GM12878 (cell line): ENCODE results near the gene RAB3C. TPM values are rescaled to one million over a fixed set of nuclear protein-coding genes. Genes with fewer than 3 reads are reported as not detected.

Experiments
- ATAC-seq: fragments of 200-7000 bp; cut with Tn5 transposase; 3 replicates; pipeline ENCODE4 v1.9.1; 2020; ENCODE audit warnings: mild to moderate bottlenecking, moderate library complexity
- BruUV-seq: library from RNA; stranded (reverse); fragments of 400-500 nt; replicated peaks from 2 replicates; lab custom pipeline; 2021; lab: Mats Ljungman, UMichigan
- CTCF ChIA-PET: fragments of 300-600 bp; sonication (Branson Sonifier 250); formaldehyde crosslinking; extraction: SDS; loops from one replicate; lab custom pipeline; 2021; ENCODE audit warnings: inconsistent platforms; lab: Yijun Ruan, JAX
- POLR2A ChIA-PET: fragments of 350-600 bp; formaldehyde crosslinking; extraction: SDS; loops from one replicate; lab custom pipeline; 2021; ENCODE audit warnings: inconsistent platforms; lab: Charles Lee
- RAD21 ChIA-PET: fragments of 300-600 bp; sonication (Branson Sonifier 250); formaldehyde crosslinking; loops from one replicate; lab custom pipeline; 2023; ENCODE audit warnings: antibody characterized with exemption; ENCODE audit not compliant: unreplicated experiment; lab: Charles Lee
- SMC1A ChIA-PET: fragments of 300-600 bp; sonication (Branson Sonifier 250); formaldehyde crosslinking; loops from one replicate; lab custom pipeline; 2023; ENCODE audit not compliant: unreplicated experiment, uncharacterized antibody; lab: Charles Lee
- DNase-seq: peaks from one replicate; pipeline ENCODE4 v3.0.0-alpha.2; 2011; ENCODE audit warnings: low read depth, low spot score
- FAIRE-seq: peaks from 3 replicates; lab custom pipeline; 2011; peaks lifted over from hg19 to GRCh38; lab: Jason Lieb, UNC
- H2AFZ ChIP-seq: 2 replicates; pipeline ENCODE4 v1.6.0; 2011; ENCODE audit warnings: low read depth, low read length, control low read depth; ENCODE audit not compliant: control insufficient read depth
- H3K27ac ChIP-seq: 2 replicates; pipeline ENCODE4 v1.5.1; 2011; ENCODE audit warnings: control low read depth; ENCODE audit not compliant: control insufficient read depth, insufficient read depth
- H3K27me3 ChIP-seq, 2 experiments: replicated peaks in 1 of 2; 2 replicates each; pipeline versions ENCODE4 v1.6.0 to v1.6.1; 2011; ENCODE audit warnings: low read length in 1 of 2; ENCODE audit not compliant: control insufficient read depth in 2 of 2, insufficient read depth in 2 of 2
- H3K36me3 ChIP-seq, 2 experiments: 2 replicates each; pipeline ENCODE4 v1.5.1; 2011; ENCODE audit warnings: low read length in 1 of 2; ENCODE audit not compliant: control insufficient read depth in 2 of 2, insufficient read depth in 2 of 2
- H3K4me1 ChIP-seq: 2 replicates; pipeline ENCODE4 v1.6.1; 2011; ENCODE audit warnings: mild to moderate bottlenecking, low read length, moderate library complexity, mixed read lengths; ENCODE audit not compliant: control insufficient read depth, insufficient read depth
- H3K4me2 ChIP-seq: 2 replicates; pipeline ENCODE4 v1.6.0; 2011; ENCODE audit warnings: control low read depth; ENCODE audit not compliant: control insufficient read depth, insufficient read depth
- H3K4me3 ChIP-seq: fragments of 200-600 bp; sonication (generic); 2 replicates; pipeline ENCODE4 v1.5.1; 2016
- H3K79me2 ChIP-seq: 2 replicates; pipeline ENCODE4 v1.6.0; 2011; ENCODE audit warnings: low read length; ENCODE audit not compliant: control insufficient read depth, insufficient read depth
- H3K9ac ChIP-seq: 2 replicates; pipeline ENCODE4 v1.8.0; 2011; ENCODE audit warnings: low read length, control low read depth, mixed read lengths; ENCODE audit not compliant: control insufficient read depth, insufficient read depth
- H3K9me3 ChIP-seq: replicated peaks from 3 replicates; pipeline ENCODE4 v1.5.1; 2011; ENCODE audit warnings: mild to moderate bottlenecking, low read length; ENCODE audit not compliant: control insufficient read depth, insufficient read depth
- H4K20me1 ChIP-seq: 2 replicates; pipeline ENCODE4 v1.6.0; 2011; ENCODE audit not compliant: control insufficient read depth, insufficient read depth
- IRF5 ChIP-seq: fragments of 450-650 bp; IDR thresholded peaks from 2 replicates; pipeline ENCODE4 v1.6.1; 2017; ENCODE audit warnings: borderline replicate concordance
- KDM1A ChIP-seq: fragments of 200-600 bp; sonication (generic); IDR thresholded peaks from 2 replicates; pipeline ENCODE4 v1.6.1; 2016; ENCODE audit warnings: borderline replicate concordance
- PAX8 ChIP-seq: fragments of 450-650 bp; IDR thresholded peaks from 2 replicates; pipeline ENCODE4 v1.6.1; 2017; ENCODE audit warnings: mild to moderate bottlenecking, moderate library complexity
- PML ChIP-seq: IDR thresholded peaks from 2 replicates; pipeline ENCODE4 v1.6.1; 2012; ENCODE audit warnings: low read length, inconsistent platforms
- WGBS: methylation state at CpG from one replicate; pipeline ENCODE4 v1.1.6; 2016; ENCODE audit warnings: low lambda C conversion rate; ENCODE audit not compliant: insufficient replicate concordance, insufficient coverage; ENCODE audit errors: missing lambda C conversion rate; 5-methylcytosine and 5-hydroxymethylcytosine counted together
- in situ Hi-C: fragments of 300-500 bp; cut with MboI; formaldehyde crosslinking; loops from 9 replicates; pipeline ENCODE4 v1.14.3; 2018; ENCODE audit warnings: mixed read lengths
- intact Hi-C: fragments of 100-400 bp; cut with micrococcal nuclease; formaldehyde crosslinking; loops from one replicate; pipeline ENCODE4 v1.14.2; 2022; ENCODE audit not compliant: unreplicated experiment
- polyA plus RNA-seq, 11 experiments: library from polyadenylated mRNA; depleted of rRNA in 4 of 11; unstranded in 6 of 11; stranded (reverse) in 5 of 11; fragments of >200 nt; fragmentation: Nextera tagmentation in 4 of 11; fragmentation: Illumina TruSeq in 1 of 11; extraction: Ambion mirVana in 4 of 11; extraction: Trizol in 1 of 11; gene quantifications; 1 replicate in 1 of 11; 2 replicates in 10 of 11; pipeline versions ENCODE4 v1.2.1 to v1.2.3, GENCODE V29; 2011 to 2016; ENCODE audit warnings: inconsistent platforms in 2 of 11, missing spikeins in 2 of 11, low read depth in 1 of 11
- total RNA-seq, 4 experiments: library from RNA; depleted of rRNA in 3 of 4; stranded (reverse); fragments of >200 nt in 3 of 4; fragmentation: Illumina TruSeq in 1 of 4; extraction: Trizol in 1 of 4; gene quantifications; 2 replicates each; pipeline versions ENCODE4 v1.2.1 to v1.2.3, GENCODE V29; 2013 to 2021

Gene RAB3C
- total and polyA plus RNA-seq, 10 of the 15 experiments (the other 5 are each of a cell fraction or from before 2014, with no cell fraction given) = not detected

GRCh38 chr5:58834242-58835225 is 251.7 kb downstream of the RAB3C start (continued):
- TF ChIP-seq IRF5 (no peak), KDM1A (no peak), PAX8 (no peak)

- no peak overlapping the region for H3K4me3 ChIP-seq
- no peak overlapping the region for H3K27ac ChIP-seq
- intact Hi-C loops = no loop called here
- ChIA-PET POLR2A (no interaction called here), CTCF (no interaction called here), SMC1A (no interaction called here), RAD21 (no interaction called here)
- DNase-seq = no peak
- no peaks in the 10 kb centered on the region for H3K36me3 ChIP-seq
- in situ Hi-C loops = loop anchor here (25.0 kb wide), 1 partner anchor 1049 kb away; no protein-coding TSS in a partner anchor
- WGBS = 51% methylated on average over 3 of the region's 3 CpGs
- no peak for FAIRE-seq
- TF ChIP-seq PML = no peak
- H3K4me1 ChIP-seq = no peaks in the 10 kb centered on the region
- ATAC-seq = no peak
- no peak overlapping the region for H3K4me2 ChIP-seq
- BruUV-seq = no TSS peak
- H3K79me2 ChIP-seq = no peaks in the 10 kb centered on the region
- H3K9me3 ChIP-seq = no peaks in the 10 kb centered on the region
- H3K27me3 ChIP-seq = no peaks in the 10 kb centered on the region; a peak in 1 of 4 replicates
- no peak overlapping the region for H3K9ac ChIP-seq
- no peak overlapping the region for H2AFZ ChIP-seq
- no peaks in the 10 kb centered on the region for H4K20me1 ChIP-seq
These were observed 253.5 kb downstream of the RAB3C start for GRCh38 chr5:58836351-58836750.
